Neural progenitor cell (in vitro differentiated cells): ENCODE results near the gene ZNF184. TPM values are rescaled to one million over a fixed set of nuclear protein-coding genes. Genes with fewer than 3 reads are reported as not detected.
A peak's percentile ranks its signal among the peaks of the same experiment; 100 is the strongest.

ENCODE experiments used
- DNase-seq: peaks from one replicate; pipeline ENCODE4 v3.0.0-alpha.2; 2016; ENCODE audit warnings: low spot score
- H2AFZ ChIP-seq: fragments of 200-600 bp; sonication (generic); replicated peaks from 2 replicates; pipeline ENCODE4 v1.6.1; 2016; ENCODE audit warnings: antibody characterized with exemption
- H3F3A ChIP-seq: fragments of 200-600 bp; sonication (generic); 2 replicates; pipeline ENCODE4 v1.6.1; 2016; ENCODE audit warnings: antibody characterized with exemption, low read depth
- H3K27ac ChIP-seq: fragments of 200-600 bp; sonication (generic); 2 replicates; pipeline ENCODE4 v1.5.1; 2016; ENCODE audit warnings: mild to moderate bottlenecking
- H3K27me3 ChIP-seq: fragments of 200-600 bp; sonication (generic); 2 replicates; pipeline ENCODE4 v1.6.1; 2016; ENCODE audit warnings: mild to moderate bottlenecking, moderate library complexity
- H3K36me3 ChIP-seq: fragments of 200-600 bp; sonication (generic); 2 replicates; pipeline ENCODE4 v1.5.1; 2016
- H3K4me1 ChIP-seq: fragments of 200-600 bp; sonication (generic); 2 replicates; pipeline ENCODE4 v1.6.1; 2016; ENCODE audit warnings: mixed run types
- H3K4me2 ChIP-seq: fragments of 200-600 bp; sonication (generic); 2 replicates; pipeline ENCODE4 v1.6.1; 2016
- H3K4me3 ChIP-seq: fragments of 200-600 bp; sonication (generic); 2 replicates; pipeline ENCODE4 v1.5.1; 2016
- H3K79me2 ChIP-seq: fragments of 200-600 bp; sonication (generic); 2 replicates; pipeline ENCODE4 v1.6.1; 2016; ENCODE audit warnings: low read depth
- H3K9ac ChIP-seq: fragments of 200-600 bp; sonication (generic); 2 replicates; pipeline ENCODE4 v1.6.1; 2016
- H3K9me3 ChIP-seq: fragments of 200-600 bp; sonication (generic); 2 replicates; pipeline ENCODE4 v1.5.1; 2016; ENCODE audit warnings: low read depth
- H4K20me1 ChIP-seq: fragments of 200-600 bp; sonication (generic); 2 replicates; pipeline ENCODE4 v1.6.1; 2016; ENCODE audit warnings: low read depth
- H3K27ac Mint-ChIP-seq: 3 replicates; pipeline ENCODE4 v1.8.0; 2021; ENCODE audit warnings: mixed read lengths
- H3K27me3 Mint-ChIP-seq: 2 replicates; pipeline ENCODE4 v1.8.0; 2022; ENCODE audit warnings: low read depth, mild to moderate bottlenecking, inconsistent platforms, moderate library complexity, mixed read lengths; ENCODE audit not compliant: insufficient read depth
- H3K36me3 Mint-ChIP-seq: 3 replicates; pipeline ENCODE4 v1.8.0; 2021; ENCODE audit warnings: mixed read lengths
- H3K4me1 Mint-ChIP-seq: 3 replicates; pipeline ENCODE4 v1.8.0; 2021; ENCODE audit warnings: mixed read lengths
- H3K4me3 Mint-ChIP-seq: 3 replicates; pipeline ENCODE4 v1.8.0; 2021; ENCODE audit warnings: mild to moderate bottlenecking, moderate library complexity, mixed read lengths
- H3K9me3 Mint-ChIP-seq: 3 replicates; pipeline ENCODE4 v1.8.0; 2020; ENCODE audit warnings: mixed read lengths
- CTCF ChIP-seq: fragments of 200-600 bp; sonication (generic); IDR thresholded peaks from 2 replicates; pipeline ENCODE4 v1.5.1; 2017; ENCODE audit warnings: antibody characterized with exemption, mild to moderate bottlenecking
- EZH2 ChIP-seq: fragments of 200-600 bp; sonication (generic); IDR thresholded peaks from 2 replicates; pipeline ENCODE4 v1.6.1; 2017; ENCODE audit warnings: antibody characterized with exemption, mild to moderate bottlenecking, moderate library complexity
- EZH2phosphoT487 ChIP-seq: fragments of 200-600 bp; sonication (generic); IDR thresholded peaks from 2 replicates; pipeline ENCODE4 v1.6.1; 2017; ENCODE audit warnings: antibody characterized with exemption
- total RNA-seq: library from RNA; depleted of rRNA; stranded (reverse); fragments of >200 nt; gene quantifications from 2 replicates; pipeline ENCODE4 v1.2.3, GENCODE V29; 2015; ENCODE audit warnings: low replicate concordance

ZNF184 gene
- total RNA-seq, 1 donor from 2014 or later, result 21.8 TPM

- Mint-ChIP-seq H3K4me3 (no peak overlapping the region), H3K27ac (no peak overlapping the region), H3K4me1 (peaks cover 22% of the 10 kb centered on the region), H3K36me3 (peaks cover 2% of the 10 kb centered on the region), H3K9me3 (peaks cover 10% of the 10 kb centered on the region), H3K27me3 (peaks cover 29% of the 10 kb centered on the region)
- no peak overlapping the region for H3K27ac ChIP-seq
- no peak overlapping the region for H3K4me3 ChIP-seq
- H4K20me1 ChIP-seq, result no peaks in the 10 kb centered on the region
- peaks cover 41% of the 10 kb centered on the region for H3F3A ChIP-seq
- peaks cover 5% of the 10 kb centered on the region for H3K4me1 ChIP-seq
- H3K27me3 ChIP-seq, result peaks cover 21% of the 10 kb centered on the region
- H3K4me2 ChIP-seq, result no peak overlapping the region
- H3K36me3 ChIP-seq, result no peaks in the 10 kb centered on the region
- no peaks in the 10 kb centered on the region for H3K9me3 ChIP-seq
- H2AFZ ChIP-seq, result no peak overlapping the region
- no peaks in the 10 kb centered on the region for H3K79me2 ChIP-seq
- TF ChIP-seq EZH2 (no peak), EZH2phosphoT487 (no peak), CTCF (no peak)
- no peak overlapping the region for H3K9ac ChIP-seq
- no peak for DNase-seq
Measured at GRCh38 chr6:27501187-27501586, 28.3 kb upstream of the ZNF184 start.

GRCh38 chr6:27500177-27500576 is 27.3 kb upstream of the ZNF184 start:
- Histone ChIP-seq H3K4me1 (peaks cover 5% of the 10 kb centered on the region), H3K27me3 (peaks cover 18% of the 10 kb centered on the region)
- no peak for TF ChIP-seq EZH2
- no peak for TF ChIP-seq CTCF

GRCh38 chr6:27495386-27496135 is 22.7 kb upstream of the ZNF184 start:
- Mint-ChIP-seq H3K9me3 (peaks cover 6% of the 10 kb centered on the region), H3K27ac (peak overlapping the region; percentile 36), H3K36me3 (no peaks in the 10 kb centered on the region), H3K4me1 (peaks cover 32% of the 10 kb centered on the region), H3K4me3 (peak overlapping the region; percentile 94), H3K27me3 (peaks cover 20% of the 10 kb centered on the region)
- no peaks in the 10 kb centered on the region for H3K36me3 ChIP-seq
- peaks cover 33% of the 10 kb centered on the region for H3K27me3 ChIP-seq
- TF ChIP-seq CTCF (peak; percentile 34), EZH2phosphoT487 (no peak), EZH2 (peak; percentile 56)
- H3K4me1 ChIP-seq, result no peaks in the 10 kb centered on the region
- peak overlapping the region; percentile 84 for H2AFZ ChIP-seq
- peak overlapping the region; percentile 87 for H3K4me2 ChIP-seq
- peak overlapping the region; percentile 59 for H3K4me3 ChIP-seq
- peak; percentile 81 for DNase-seq
- peaks cover 12% of the 10 kb centered on the region for H3F3A ChIP-seq
- no peaks in the 10 kb centered on the region for H3K9me3 ChIP-seq
- H4K20me1 ChIP-seq, result no peaks in the 10 kb centered on the region
- H3K79me2 ChIP-seq, result no peaks in the 10 kb centered on the region
- H3K27ac ChIP-seq, result no peak overlapping the region
- peak overlapping the region; percentile 4 for H3K9ac ChIP-seq

More at GRCh38 chr6:27500177-27500576, 27.3 kb upstream of the ZNF184 start:
- H3K27me3 Mint-ChIP-seq, result peaks cover 33% of the 10 kb centered on the region
- no peak overlapping the region for H3K27ac ChIP-seq
- H3K79me2 ChIP-seq, result no peaks in the 10 kb centered on the region
- peaks cover 36% of the 10 kb centered on the region for H3F3A ChIP-seq
- no peak overlapping the region for H3K4me3 Mint-ChIP-seq
- no peak overlapping the region for H3K9ac ChIP-seq
- no peaks in the 10 kb centered on the region for H3K36me3 ChIP-seq
- DNase-seq, result no peak
- H3K4me2 ChIP-seq, result no peak overlapping the region
- H3K4me3 ChIP-seq, result no peak overlapping the region
- H3K27ac Mint-ChIP-seq, result no peak overlapping the region
- no peaks in the 10 kb centered on the region for H4K20me1 ChIP-seq
- peaks cover 2% of the 10 kb centered on the region for H3K36me3 Mint-ChIP-seq
- no peaks in the 10 kb centered on the region for H3K9me3 ChIP-seq
- H2AFZ ChIP-seq, result no peak overlapping the region
- H3K4me1 Mint-ChIP-seq, result peaks cover 19% of the 10 kb centered on the region
- H3K9me3 Mint-ChIP-seq, result peaks cover 13% of the 10 kb centered on the region
